DOHH2 (cell line): ENCODE results near the gene CYB5R3.

Experiments
- H3F3A ChIP-seq: fragments of 200-600 bp; sonication (generic), shearing (Covaris generic); 2 replicates; pipeline ENCODE4 v1.6.0; 2016; ENCODE audit warnings: antibody characterized with exemption, mild to moderate bottlenecking; ENCODE audit not compliant: control insufficient read depth, insufficient read depth
- H3K27ac ChIP-seq: fragments of 200-600 bp; sonication (generic); 2 replicates; pipeline ENCODE4 v1.5.1; 2014; ENCODE audit warnings: low read depth, mild to moderate bottlenecking, low read length, moderate library complexity
- H3K27me3 ChIP-seq: fragments of 200-600 bp; sonication (generic); 2 replicates; pipeline ENCODE4 v1.6.1; 2014; ENCODE audit warnings: mild to moderate bottlenecking, low read length, mixed read lengths; ENCODE audit not compliant: control insufficient read depth
- H3K36me3 ChIP-seq: fragments of 200-600 bp; sonication (generic); 2 replicates; pipeline ENCODE4 v1.6.1; 2014; ENCODE audit warnings: mild to moderate bottlenecking, low read length, moderate library complexity, mixed read lengths; ENCODE audit not compliant: control insufficient read depth
- H3K4me1 ChIP-seq: fragments of 200-600 bp; sonication (generic); 2 replicates; pipeline ENCODE4 v1.6.1; 2014; ENCODE audit warnings: mild to moderate bottlenecking, low read length, mixed read lengths; ENCODE audit not compliant: control insufficient read depth
- H3K4me2 ChIP-seq: fragments of 200-600 bp; sonication (generic); 2 replicates; pipeline ENCODE4 v1.6.0; 2014; ENCODE audit warnings: mild to moderate bottlenecking, low read length, moderate library complexity
- H3K4me3 ChIP-seq: fragments of 200-600 bp; sonication (generic); 2 replicates; pipeline ENCODE4 v1.5.1; 2014; ENCODE audit warnings: mild to moderate bottlenecking, low read length, mixed read lengths
- H3K79me2 ChIP-seq: fragments of 200-600 bp; sonication (generic); 2 replicates; pipeline ENCODE4 v1.6.1; 2014; ENCODE audit warnings: mild to moderate bottlenecking, low read length, mixed read lengths; ENCODE audit not compliant: control insufficient read depth
- H3K9me2 ChIP-seq: fragments of 200-600 bp; sonication (generic); replicated peaks from 2 replicates; pipeline ENCODE4 v1.6.1; 2014; ENCODE audit warnings: mild to moderate bottlenecking, low read length, mixed read lengths; ENCODE audit not compliant: control insufficient read depth
- H3K9me3 ChIP-seq: fragments of 200-600 bp; sonication (generic); 2 replicates; pipeline ENCODE4 v1.6.1; 2014; ENCODE audit warnings: antibody characterized with exemption, low read length, mixed read lengths; ENCODE audit not compliant: control insufficient read depth, insufficient read depth
- H4K20me1 ChIP-seq: fragments of 200-600 bp; sonication (generic); 2 replicates; pipeline ENCODE4 v1.6.0; 2014; ENCODE audit warnings: low read depth, mild to moderate bottlenecking, antibody characterized with exemption, low read length, moderate library complexity; ENCODE audit not compliant: control insufficient read depth, insufficient read depth
- EZH2phosphoT487 ChIP-seq: fragments of 200-600 bp; sonication (generic); IDR thresholded peaks from 2 replicates; pipeline ENCODE4 v1.6.1; 2017; ENCODE audit warnings: borderline replicate concordance, mild to moderate bottlenecking, antibody characterized with exemption, low read length, moderate library complexity, mixed read lengths
- TF ChIP-seq, protein P1 (sequence below): fragments of 200-600 bp; sonication (generic); IDR thresholded peaks from one replicate; pipeline ENCODE4 v1.5.1; 2014; ENCODE audit warnings: antibody characterized with exemption, mild to moderate bottlenecking, low read depth, low read length; ENCODE audit not compliant: poor library complexity, severe bottlenecking

Gene CYB5R3

GRCh38 chr22:42623756-42624441, 25.3 kb downstream of the CYB5R3 start:
- H3K4me2 ChIP-seq, result no peak overlapping the region
- no peaks in the 10 kb centered on the region for H3K79me2 ChIP-seq
- H3K27ac ChIP-seq, result no peak overlapping the region
- no peaks in the 10 kb centered on the region for H3K9me2 ChIP-seq
- H3K4me3 ChIP-seq, result no peak overlapping the region
- no peaks in the 10 kb centered on the region for H3K9me3 ChIP-seq
- H3K27me3 ChIP-seq, result no peaks in the 10 kb centered on the region
- peaks cover under 1% of the 10 kb centered on the region; the same call in 1 of the 2 replicates for H3F3A ChIP-seq
- H3K36me3 ChIP-seq, result peaks cover 54% of the 10 kb centered on the region
- TF ChIP-seq EZH2phosphoT487, result no peak
- TF ChIP-seq, protein P1, sequence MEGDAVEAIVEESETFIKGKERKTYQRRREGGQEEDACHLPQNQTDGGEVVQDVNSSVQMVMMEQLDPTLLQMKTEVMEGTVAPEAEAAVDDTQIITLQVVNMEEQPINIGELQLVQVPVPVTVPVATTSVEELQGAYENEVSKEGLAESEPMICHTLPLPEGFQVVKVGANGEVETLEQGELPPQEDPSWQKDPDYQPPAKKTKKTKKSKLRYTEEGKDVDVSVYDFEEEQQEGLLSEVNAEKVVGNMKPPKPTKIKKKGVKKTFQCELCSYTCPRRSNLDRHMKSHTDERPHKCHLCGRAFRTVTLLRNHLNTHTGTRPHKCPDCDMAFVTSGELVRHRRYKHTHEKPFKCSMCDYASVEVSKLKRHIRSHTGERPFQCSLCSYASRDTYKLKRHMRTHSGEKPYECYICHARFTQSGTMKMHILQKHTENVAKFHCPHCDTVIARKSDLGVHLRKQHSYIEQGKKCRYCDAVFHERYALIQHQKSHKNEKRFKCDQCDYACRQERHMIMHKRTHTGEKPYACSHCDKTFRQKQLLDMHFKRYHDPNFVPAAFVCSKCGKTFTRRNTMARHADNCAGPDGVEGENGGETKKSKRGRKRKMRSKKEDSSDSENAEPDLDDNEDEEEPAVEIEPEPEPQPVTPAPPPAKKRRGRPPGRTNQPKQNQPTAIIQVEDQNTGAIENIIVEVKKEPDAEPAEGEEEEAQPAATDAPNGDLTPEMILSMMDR, result no peak
- peaks cover 24% of the 10 kb centered on the region for H3K4me1 ChIP-seq
- no peaks in the 10 kb centered on the region for H4K20me1 ChIP-seq

DNA sequence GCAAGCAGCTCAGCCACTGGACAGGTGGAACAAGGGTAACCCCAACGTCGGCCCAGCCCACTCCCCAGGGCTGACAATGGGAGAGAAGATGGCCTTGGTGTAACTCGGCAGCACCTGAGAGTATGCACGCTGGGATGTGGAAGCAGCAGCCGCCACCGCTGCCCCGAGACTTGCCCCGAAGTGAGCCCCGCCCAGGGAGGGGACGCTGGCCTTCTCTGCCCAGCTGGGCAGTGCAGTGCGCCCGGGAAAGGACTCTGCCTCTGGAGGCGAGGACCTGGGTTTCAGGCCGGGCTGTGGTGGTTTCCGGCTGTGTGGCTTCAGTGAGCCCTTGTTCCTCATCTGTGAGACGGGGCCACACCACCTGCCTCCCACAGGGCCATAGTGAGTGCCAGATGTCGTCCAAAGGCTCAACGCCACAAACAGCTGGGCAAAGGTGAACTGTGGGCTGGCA, 25.9 kb downstream of the CYB5R3 start:
- Histone ChIP-seq H3K79me2 (no peaks in the 10 kb centered on the region), H3F3A (peaks cover 3% of the 10 kb centered on the region; the same call in 1 of the 2 replicates), H3K9me2 (no peaks in the 10 kb centered on the region), H4K20me1 (no peaks in the 10 kb centered on the region), H3K27ac (no peak overlapping the region), H3K27me3 (no peaks in the 10 kb centered on the region), H3K4me3 (no peak overlapping the region), H3K4me2 (no peak overlapping the region), H3K36me3 (peaks cover 49% of the 10 kb centered on the region), H3K9me3 (no peaks in the 10 kb centered on the region), H3K4me1 (peaks cover 24% of the 10 kb centered on the region)
- TF ChIP-seq EZH2phosphoT487, result no peak
- TF ChIP-seq, protein P1, result no peak

GRCh38 chr22:42622061-42622710, 27.0 kb downstream of the CYB5R3 start:
- no peak overlapping the region for H3K4me3 ChIP-seq
- no peaks in the 10 kb centered on the region for H3K27me3 ChIP-seq
- no peaks in the 10 kb centered on the region for H3K79me2 ChIP-seq
- TF ChIP-seq EZH2phosphoT487, result no peak
- TF ChIP-seq, protein P1, result no peak
- H3F3A ChIP-seq, result peaks cover 3% of the 10 kb centered on the region; the same call in 1 of the 2 replicates
- H3K36me3 ChIP-seq, result peaks cover 40% of the 10 kb centered on the region
- H3K9me3 ChIP-seq, result no peaks in the 10 kb centered on the region
- no peak overlapping the region for H3K27ac ChIP-seq
- no peak overlapping the region for H3K4me2 ChIP-seq
- H3K4me1 ChIP-seq, result peaks cover 27% of the 10 kb centered on the region
- no peaks in the 10 kb centered on the region for H4K20me1 ChIP-seq
- H3K9me2 ChIP-seq, result no peaks in the 10 kb centered on the region
